ENCODE results near the gene LPP. TPM values are rescaled to one million over a fixed set of nuclear protein-coding genes. Genes with fewer than 3 reads are reported as not detected.
A peak's percentile ranks its signal among the peaks of the same experiment; 100 is the strongest.

Gene LPP
- total RNA-seq, 1 donor from 2014 or later: 132 TPM

- H3K27me3 Mint-ChIP-seq (ENCODE audit: low read depth): no peaks in the 10 kb centered on the region
- no peak for TF ChIP-seq CTCF (IDR thresholded peaks at IDR 0.05; ENCODE audit: unreplicated experiment)
- peak overlapping the region; percentile 96 for H3K27ac Mint-ChIP-seq
- H3K4me1 Mint-ChIP-seq: peaks cover 38% of the 10 kb centered on the region
- DNase-seq (ENCODE audit: low spot score in 2 of 2, unreplicated experiment in 2 of 2): no peak
- H3K9me3 Mint-ChIP-seq: no peaks in the 10 kb centered on the region
- H3K4me3 Mint-ChIP-seq: no peak overlapping the region
- no peaks in the 10 kb centered on the region for H3K36me3 Mint-ChIP-seq
These were observed 115.1 kb downstream of the LPP start for GRCh38 chr3:188269040-188269439.

DNA sequence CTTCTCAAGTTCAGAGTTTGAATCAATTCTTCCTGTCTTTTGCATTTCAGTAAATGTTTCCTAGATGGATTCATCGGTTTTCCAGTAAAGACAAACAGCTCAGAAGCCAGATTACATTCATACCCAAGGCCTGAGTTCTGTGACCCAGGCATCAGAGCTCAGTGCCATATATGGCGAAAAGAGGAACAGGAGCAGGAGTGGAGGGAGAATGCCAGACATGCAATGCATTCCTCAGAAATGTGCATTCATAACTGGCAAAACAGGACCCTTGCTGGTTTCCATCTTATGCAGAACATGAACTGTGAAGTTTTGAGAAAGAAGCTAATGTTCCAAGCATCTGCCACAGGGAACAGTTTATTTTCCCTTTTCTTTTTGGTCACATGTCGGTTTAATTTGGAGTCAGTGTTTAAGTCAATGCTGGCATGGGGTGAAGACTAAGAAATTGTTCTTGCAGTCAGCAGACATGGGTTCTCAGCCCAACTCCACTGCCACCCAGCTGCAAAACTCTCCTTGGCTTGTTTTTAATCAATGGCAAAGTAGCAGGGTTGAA is 116.5 kb downstream of the LPP start:
- DNase-seq (ENCODE audit: low spot score in 2 of 2, unreplicated experiment in 2 of 2): no peak
- Mint-ChIP-seq H3K27ac (peak overlapping the region; percentile 96), H3K27me3 (ENCODE audit: low read depth) (no peaks in the 10 kb centered on the region), H3K9me3 (no peaks in the 10 kb centered on the region), H3K36me3 (no peaks in the 10 kb centered on the region), H3K4me3 (peak overlapping the region; percentile 4), H3K4me1 (peaks cover 42% of the 10 kb centered on the region)
- no peak for TF ChIP-seq CTCF (IDR thresholded peaks at IDR 0.05; ENCODE audit: unreplicated experiment)

GRCh38 chr3:188271226-188271914 is 117.4 kb downstream of the LPP start:
- H3K4me3 Mint-ChIP-seq: no peak overlapping the region
- no peaks in the 10 kb centered on the region for H3K9me3 Mint-ChIP-seq
- no peak for TF ChIP-seq CTCF (IDR thresholded peaks at IDR 0.05; ENCODE audit: unreplicated experiment)
- no peaks in the 10 kb centered on the region for H3K27me3 Mint-ChIP-seq (ENCODE audit: low read depth)
- H3K27ac Mint-ChIP-seq: peak overlapping the region; percentile 96
- H3K4me1 Mint-ChIP-seq: peaks cover 46% of the 10 kb centered on the region
- no peak for DNase-seq (ENCODE audit: low spot score in 2 of 2, unreplicated experiment in 2 of 2)
- peaks cover 3% of the 10 kb centered on the region for H3K36me3 Mint-ChIP-seq

GRCh38 chr3:188272481-188273372 is 118.8 kb downstream of the LPP start:
- peaks cover 46% of the 10 kb centered on the region for H3K4me1 Mint-ChIP-seq
- no peak overlapping the region for H3K4me3 Mint-ChIP-seq
- H3K9me3 Mint-ChIP-seq: no peaks in the 10 kb centered on the region
- no peak for TF ChIP-seq CTCF (IDR thresholded peaks at IDR 0.05; ENCODE audit: unreplicated experiment)
- peaks cover 3% of the 10 kb centered on the region for H3K36me3 Mint-ChIP-seq
- no peaks in the 10 kb centered on the region for H3K27me3 Mint-ChIP-seq (ENCODE audit: low read depth)
- no peak for DNase-seq (ENCODE audit: low spot score in 2 of 2, unreplicated experiment in 2 of 2)
- peak overlapping the region; percentile 49 for H3K27ac Mint-ChIP-seq

GRCh38 chr3:188274249-188274915 is 120.4 kb downstream of the LPP start:
- H3K27ac Mint-ChIP-seq: peak overlapping the region; percentile 67
- H3K27me3 Mint-ChIP-seq (ENCODE audit: low read depth): no peaks in the 10 kb centered on the region
- peaks cover 3% of the 10 kb centered on the region for H3K36me3 Mint-ChIP-seq
- H3K4me3 Mint-ChIP-seq: no peak overlapping the region
- H3K4me1 Mint-ChIP-seq: peaks cover 53% of the 10 kb centered on the region
- no peaks in the 10 kb centered on the region for H3K9me3 Mint-ChIP-seq
- TF ChIP-seq CTCF (IDR thresholded peaks at IDR 0.05; ENCODE audit: unreplicated experiment): no peak
- DNase-seq (ENCODE audit: low spot score in 2 of 2, unreplicated experiment in 2 of 2): no peak

Data from mesothelial cell of epicardium (in vitro differentiated cells).